Measurements from ENCODE around the gene AK5.
"Not testable (repeated sequence)": the region's sequence is repeated elsewhere in the genome, so short reads cannot be mapped to it uniquely, and the experiment has no call there.

Gene AK5

DNA sequence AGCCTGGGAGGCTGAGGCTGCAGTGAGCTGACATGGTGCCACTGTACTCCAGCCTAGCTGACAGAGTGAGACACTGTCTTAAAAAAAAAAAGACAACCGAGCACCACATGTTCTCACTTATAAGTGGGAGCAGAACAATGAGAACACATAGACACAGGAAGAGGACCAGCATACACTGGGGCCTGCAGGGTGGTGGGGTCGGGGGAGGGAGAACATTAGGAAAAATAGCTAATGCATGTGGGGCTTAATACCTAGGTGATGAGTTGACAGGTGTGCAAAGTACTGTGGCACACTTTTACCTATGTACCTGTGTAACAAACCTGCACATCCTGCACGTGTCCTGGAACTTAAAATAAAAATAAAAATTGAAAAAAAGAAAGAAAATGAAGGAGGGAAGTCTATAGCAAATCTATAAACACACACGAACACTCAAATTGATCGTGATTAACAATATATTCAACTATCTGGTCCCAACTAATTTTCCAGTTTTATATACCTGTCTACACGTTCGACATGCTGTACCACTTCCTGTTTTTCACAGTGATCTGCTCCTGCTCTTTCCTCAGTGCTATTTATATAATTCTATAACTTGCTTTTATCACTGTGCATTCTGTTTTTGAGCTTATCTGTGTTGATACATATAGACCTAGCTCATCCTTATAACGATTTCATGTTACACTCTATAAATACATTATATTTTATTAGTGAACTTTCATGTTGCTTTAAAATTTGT is 27.2 kb downstream of the AK5 start:
- DNase-seq (ENCODE audit: low spot score): no peak
- Histone ChIP-seq H3K27ac (no peak overlapping the region), H3K4me3 (no peak overlapping the region)
- TF ChIP-seq, protein P1, sequence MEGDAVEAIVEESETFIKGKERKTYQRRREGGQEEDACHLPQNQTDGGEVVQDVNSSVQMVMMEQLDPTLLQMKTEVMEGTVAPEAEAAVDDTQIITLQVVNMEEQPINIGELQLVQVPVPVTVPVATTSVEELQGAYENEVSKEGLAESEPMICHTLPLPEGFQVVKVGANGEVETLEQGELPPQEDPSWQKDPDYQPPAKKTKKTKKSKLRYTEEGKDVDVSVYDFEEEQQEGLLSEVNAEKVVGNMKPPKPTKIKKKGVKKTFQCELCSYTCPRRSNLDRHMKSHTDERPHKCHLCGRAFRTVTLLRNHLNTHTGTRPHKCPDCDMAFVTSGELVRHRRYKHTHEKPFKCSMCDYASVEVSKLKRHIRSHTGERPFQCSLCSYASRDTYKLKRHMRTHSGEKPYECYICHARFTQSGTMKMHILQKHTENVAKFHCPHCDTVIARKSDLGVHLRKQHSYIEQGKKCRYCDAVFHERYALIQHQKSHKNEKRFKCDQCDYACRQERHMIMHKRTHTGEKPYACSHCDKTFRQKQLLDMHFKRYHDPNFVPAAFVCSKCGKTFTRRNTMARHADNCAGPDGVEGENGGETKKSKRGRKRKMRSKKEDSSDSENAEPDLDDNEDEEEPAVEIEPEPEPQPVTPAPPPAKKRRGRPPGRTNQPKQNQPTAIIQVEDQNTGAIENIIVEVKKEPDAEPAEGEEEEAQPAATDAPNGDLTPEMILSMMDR (IDR thresholded peaks at IDR 0.05): no peak

DNA sequence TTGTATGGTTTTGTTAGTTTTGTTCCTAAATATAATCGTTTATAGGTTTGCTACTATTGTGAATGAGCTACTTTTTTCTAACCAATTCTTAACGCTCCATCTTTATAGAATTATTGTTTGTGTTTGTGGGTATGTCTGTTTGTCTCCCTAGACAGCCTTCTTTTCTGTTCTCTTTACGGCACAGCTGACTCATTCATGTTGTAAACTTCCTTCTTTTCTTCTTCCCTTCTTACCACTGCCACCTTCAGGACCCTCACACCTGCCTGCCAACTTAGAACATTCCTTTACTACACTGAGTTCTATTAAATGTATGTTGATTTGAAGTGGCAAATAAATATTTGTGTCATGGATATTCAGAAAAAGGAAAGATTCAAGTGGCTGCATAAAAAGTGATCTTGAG is 29.1 kb downstream of the AK5 start:
- DNase-seq (ENCODE audit: low spot score): no peak
- Histone ChIP-seq H3K4me3 (no peak overlapping the region), H3K27ac (no peak overlapping the region)
- TF ChIP-seq, protein P1 (IDR thresholded peaks at IDR 0.05): no peak

DNA sequence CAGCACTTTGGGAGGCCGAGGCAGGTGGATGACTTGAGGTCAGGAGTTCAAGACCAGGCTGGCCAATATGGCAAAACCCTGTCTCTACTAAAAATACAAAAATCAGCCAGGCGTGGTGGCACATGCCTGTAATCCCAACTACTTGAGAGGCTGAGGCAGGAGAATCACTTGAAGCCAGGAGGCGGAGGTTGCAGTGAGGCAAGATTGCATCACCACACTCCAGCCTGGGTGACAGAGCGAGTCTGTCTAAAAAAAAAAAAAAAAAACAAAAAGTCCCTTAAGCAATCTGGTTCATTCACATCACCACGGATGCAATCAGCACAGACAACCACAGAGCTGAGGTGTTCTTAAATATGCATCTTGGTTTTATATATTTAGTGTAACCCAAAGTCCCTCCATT is 30.5 kb downstream of the AK5 start:
- H3K4me3 ChIP-seq; DNase-seq (ENCODE audit: low spot score); H3K27ac ChIP-seq: not testable (repeated sequence)

DNA sequence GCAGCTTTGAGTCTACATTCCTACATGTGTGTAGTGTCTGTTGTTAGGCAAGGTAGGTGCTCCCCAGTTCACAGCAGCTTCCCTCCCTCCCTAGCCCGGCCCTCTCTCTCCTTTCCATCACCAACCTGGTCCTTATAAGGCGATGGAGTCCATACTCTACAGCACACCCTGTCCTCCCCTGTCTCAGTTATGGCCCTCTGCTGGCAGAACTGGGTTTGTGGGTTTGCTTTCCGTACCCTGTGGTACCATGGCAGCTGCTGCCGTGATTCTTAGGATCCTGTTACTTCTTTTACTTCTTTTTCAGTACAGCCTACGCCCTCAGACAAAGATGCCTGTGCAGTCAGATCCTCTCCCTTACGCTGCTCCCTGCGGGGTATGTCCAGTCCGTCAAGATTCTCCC is 31.7 kb downstream of the AK5 start:
- TF ChIP-seq, protein P1 (IDR thresholded peaks at IDR 0.05): no peak
- Histone ChIP-seq H3K4me3 (no peak overlapping the region), H3K27ac (no peak overlapping the region)
- DNase-seq (ENCODE audit: low spot score): no peak

DNA sequence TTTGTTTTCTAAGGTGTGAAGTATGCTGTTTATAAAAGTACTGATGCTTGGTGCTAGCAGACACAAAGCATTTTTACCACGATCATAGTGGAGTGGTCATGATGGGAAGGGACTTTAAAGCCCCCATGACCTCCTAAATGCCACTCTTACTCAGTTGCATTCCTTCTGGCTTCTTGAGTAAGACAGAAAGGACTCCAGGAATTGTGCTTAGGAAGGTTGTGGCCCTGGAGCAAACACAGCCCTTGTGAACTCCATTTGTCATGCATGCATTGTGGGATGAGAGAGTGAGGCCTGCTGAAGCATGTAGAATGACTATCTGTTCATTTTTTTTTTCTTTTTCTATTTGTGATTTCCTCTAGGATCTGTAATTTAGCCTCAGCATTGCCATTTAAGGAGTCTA is 34.2 kb downstream of the AK5 start:
- no peak for DNase-seq (ENCODE audit: low spot score)
- H3K27ac ChIP-seq: no peak overlapping the region

DNA sequence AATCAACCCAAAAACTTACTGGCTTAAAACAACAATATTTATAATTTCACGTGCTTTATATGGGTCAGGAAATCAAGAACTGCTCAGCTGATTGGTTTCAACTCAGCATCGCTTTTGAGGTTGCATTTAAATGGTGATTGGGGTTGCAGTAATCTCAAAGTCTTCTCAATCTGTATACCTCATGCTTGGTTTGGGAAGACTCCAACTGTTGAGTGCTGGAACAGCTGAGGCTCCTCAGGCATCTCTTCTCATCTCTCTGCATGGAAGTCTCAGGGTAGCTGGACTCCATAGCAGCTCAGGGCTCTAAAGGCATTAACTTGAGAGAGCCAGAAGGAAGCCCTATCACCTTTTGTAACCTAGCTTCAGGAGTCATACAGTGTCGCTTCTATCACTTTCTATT is 35.1 kb downstream of the AK5 start:
- DNase-seq (ENCODE audit: low spot score): no peak
- H3K27ac ChIP-seq: no peak overlapping the region
- TF ChIP-seq, protein P1 (IDR thresholded peaks at IDR 0.05): no peak
- H3K4me3 ChIP-seq: no peak overlapping the region

More for the DNA sequence above, 34.2 kb downstream of the AK5 start:
- H3K4me3 ChIP-seq: no peak overlapping the region
- TF ChIP-seq, protein P1 (IDR thresholded peaks at IDR 0.05): no peak

DNA sequence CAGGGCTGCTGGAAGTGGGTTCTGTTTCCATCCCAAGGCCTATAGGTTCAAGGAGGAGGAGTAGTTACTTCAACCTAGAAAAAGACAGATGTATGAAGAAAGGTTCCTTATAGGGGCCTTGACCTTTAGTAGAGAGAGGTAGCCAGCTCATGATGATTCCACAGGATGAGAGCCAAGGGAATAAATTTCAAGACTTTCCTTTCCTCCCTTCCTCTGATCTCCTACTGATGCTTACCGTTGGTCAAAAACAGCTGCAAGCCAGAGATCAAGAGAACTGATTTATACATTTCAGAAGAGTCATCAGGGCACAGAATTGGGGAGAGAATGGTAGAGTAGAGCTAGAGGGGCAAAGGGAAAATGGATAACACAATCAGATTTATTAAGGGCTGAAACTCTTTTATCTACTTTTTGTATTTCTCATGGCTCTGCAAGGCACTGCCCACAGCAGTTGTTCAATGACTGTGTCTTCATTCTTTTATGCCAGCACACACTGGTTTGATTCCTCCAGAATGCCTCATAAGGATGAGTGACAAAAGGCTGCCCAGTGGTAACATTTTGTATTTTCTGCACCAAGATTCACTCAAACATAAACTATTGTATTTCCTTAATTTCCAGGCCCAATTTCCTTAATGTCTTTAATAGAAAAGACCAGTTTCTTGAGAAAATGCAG is 37.4 kb downstream of the AK5 start:
- no peak for DNase-seq (ENCODE audit: low spot score)
- Histone ChIP-seq H3K27ac (no peak overlapping the region), H3K4me3 (no peak overlapping the region)
- TF ChIP-seq, protein P1 (IDR thresholded peaks at IDR 0.05): no peak
